ENCODE measurements around the gene CTLA4.

CTLA4 gene

DNA sequence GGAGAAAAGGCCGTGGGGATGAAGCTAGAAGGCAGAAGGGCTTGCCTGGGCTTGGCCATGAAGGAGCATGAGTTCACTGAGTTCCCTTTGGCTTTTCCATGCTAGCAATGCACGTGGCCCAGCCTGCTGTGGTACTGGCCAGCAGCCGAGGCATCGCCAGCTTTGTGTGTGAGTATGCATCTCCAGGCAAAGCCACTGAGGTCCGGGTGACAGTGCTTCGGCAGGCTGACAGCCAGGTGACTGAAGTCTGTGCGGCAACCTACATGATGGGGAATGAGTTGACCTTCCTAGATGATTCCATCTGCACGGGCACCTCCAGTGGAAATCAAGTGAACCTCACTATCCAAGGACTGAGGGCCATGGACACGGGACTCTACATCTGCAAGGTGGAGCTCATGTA lies 2.9 kb downstream of the CTLA4 start:
- H3K4me3 ChIP-seq (ENCODE audit: low read length): peak overlapping the region; percentile 61; the same call in 1 of the 2 replicates
- H3K9ac ChIP-seq (ENCODE audit: low read length): peak overlapping the region; percentile 27; the same call in 1 of the 2 replicates
- H2AFZ ChIP-seq (ENCODE audit: low read depth, low read length): no peak overlapping the region
- peaks cover 17% of the 10 kb centered on the region for H3K27me3 ChIP-seq (ENCODE audit: low read depth, low read length)
- H3K79me2 ChIP-seq (ENCODE audit: low read length): no peaks in the 10 kb centered on the region
- no peaks in the 10 kb centered on the region for H3K9me3 ChIP-seq (ENCODE audit: insufficient read depth, low read length)
- no peak for TF ChIP-seq EZH2phosphoT487 (IDR thresholded peaks at IDR 0.05; ENCODE audit: low read depth)
- TF ChIP-seq, protein P1, sequence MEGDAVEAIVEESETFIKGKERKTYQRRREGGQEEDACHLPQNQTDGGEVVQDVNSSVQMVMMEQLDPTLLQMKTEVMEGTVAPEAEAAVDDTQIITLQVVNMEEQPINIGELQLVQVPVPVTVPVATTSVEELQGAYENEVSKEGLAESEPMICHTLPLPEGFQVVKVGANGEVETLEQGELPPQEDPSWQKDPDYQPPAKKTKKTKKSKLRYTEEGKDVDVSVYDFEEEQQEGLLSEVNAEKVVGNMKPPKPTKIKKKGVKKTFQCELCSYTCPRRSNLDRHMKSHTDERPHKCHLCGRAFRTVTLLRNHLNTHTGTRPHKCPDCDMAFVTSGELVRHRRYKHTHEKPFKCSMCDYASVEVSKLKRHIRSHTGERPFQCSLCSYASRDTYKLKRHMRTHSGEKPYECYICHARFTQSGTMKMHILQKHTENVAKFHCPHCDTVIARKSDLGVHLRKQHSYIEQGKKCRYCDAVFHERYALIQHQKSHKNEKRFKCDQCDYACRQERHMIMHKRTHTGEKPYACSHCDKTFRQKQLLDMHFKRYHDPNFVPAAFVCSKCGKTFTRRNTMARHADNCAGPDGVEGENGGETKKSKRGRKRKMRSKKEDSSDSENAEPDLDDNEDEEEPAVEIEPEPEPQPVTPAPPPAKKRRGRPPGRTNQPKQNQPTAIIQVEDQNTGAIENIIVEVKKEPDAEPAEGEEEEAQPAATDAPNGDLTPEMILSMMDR (IDR thresholded peaks at IDR 0.05; ENCODE audit: low read depth, low read length): no peak
- peak overlapping the region; percentile 93 for H3K27ac ChIP-seq (ENCODE audit: low read length)
- H3K4me2 ChIP-seq (ENCODE audit: low read length): peak overlapping the region; percentile 81
- H3K36me3 ChIP-seq (replicated peaks; ENCODE audit: low read depth, low read length): no peaks in the 10 kb centered on the region
- H4K20me1 ChIP-seq (ENCODE audit: insufficient read depth, low read length): no peaks in the 10 kb centered on the region
- peaks cover 53% of the 10 kb centered on the region for H3K4me1 ChIP-seq (ENCODE audit: low read length)

DNA sequence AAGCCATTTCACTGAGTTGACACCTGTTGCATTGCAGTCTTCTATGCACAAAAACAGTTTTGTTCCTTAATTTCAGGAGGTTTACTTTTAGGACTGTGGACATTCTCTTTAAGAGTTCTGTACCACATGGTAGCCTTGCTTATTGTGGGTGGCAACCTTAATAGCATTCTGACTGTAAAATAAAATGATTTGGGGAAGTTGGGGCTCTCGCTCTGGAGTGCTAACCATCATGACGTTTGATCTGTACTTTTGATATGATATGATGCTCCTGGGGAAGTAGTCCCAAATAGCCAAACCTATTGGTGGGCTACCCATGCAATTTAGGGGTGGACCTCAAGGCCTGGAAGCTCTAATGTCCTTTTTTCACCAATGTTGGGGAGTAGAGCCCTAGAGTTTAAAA lies 3.4 kb downstream of the CTLA4 start:
- TF ChIP-seq EZH2phosphoT487 (IDR thresholded peaks at IDR 0.05; ENCODE audit: low read depth): no peak
- TF ChIP-seq, protein P1 (IDR thresholded peaks at IDR 0.05; ENCODE audit: low read depth, low read length): no peak
- no peaks in the 10 kb centered on the region for H3K36me3 ChIP-seq (replicated peaks; ENCODE audit: low read depth, low read length)
- H4K20me1 ChIP-seq (ENCODE audit: insufficient read depth, low read length): no peaks in the 10 kb centered on the region
- peak overlapping the region; percentile 81 for H3K4me2 ChIP-seq (ENCODE audit: low read length)
- H3K79me2 ChIP-seq (ENCODE audit: low read length): no peaks in the 10 kb centered on the region
- peaks cover 17% of the 10 kb centered on the region for H3K27me3 ChIP-seq (ENCODE audit: low read depth, low read length)
- H3K4me3 ChIP-seq (ENCODE audit: low read length): peak overlapping the region; percentile 61
- H2AFZ ChIP-seq (ENCODE audit: low read depth, low read length): no peak overlapping the region
- peak overlapping the region; percentile 60 for H3K9ac ChIP-seq (ENCODE audit: low read length)
- peak overlapping the region; percentile 93 for H3K27ac ChIP-seq (ENCODE audit: low read length)
- H3K4me1 ChIP-seq (ENCODE audit: low read length): peaks cover 53% of the 10 kb centered on the region
- H3K9me3 ChIP-seq (ENCODE audit: insufficient read depth, low read length): no peaks in the 10 kb centered on the region

DNA sequence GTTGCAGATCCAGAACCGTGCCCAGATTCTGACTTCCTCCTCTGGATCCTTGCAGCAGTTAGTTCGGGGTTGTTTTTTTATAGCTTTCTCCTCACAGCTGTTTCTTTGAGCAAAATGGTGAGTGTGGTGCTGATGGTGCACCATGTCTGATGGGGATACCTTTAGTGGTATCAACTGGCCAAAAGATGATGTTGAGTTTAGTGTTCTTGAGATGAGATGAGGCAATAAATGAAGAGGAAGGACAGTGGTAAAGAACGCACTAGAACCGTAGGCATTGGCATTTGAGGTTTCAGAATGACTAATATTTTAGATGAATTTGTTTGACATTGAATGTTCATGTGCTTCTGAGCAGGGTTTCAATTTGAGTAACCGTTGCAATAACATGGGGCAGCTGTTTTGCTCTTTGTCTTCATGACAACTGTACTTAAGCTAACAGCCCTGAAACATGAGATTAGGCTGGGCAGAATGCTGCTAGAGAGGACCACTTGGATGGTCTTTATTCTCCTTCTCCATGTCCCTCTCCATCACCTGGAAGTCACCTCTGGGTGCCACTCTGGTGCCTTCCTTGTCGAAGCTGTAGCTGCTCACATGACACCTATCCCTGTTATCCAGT lies 3.9 kb downstream of the CTLA4 start:
- Histone ChIP-seq H4K20me1 (ENCODE audit: insufficient read depth, low read length) (no peaks in the 10 kb centered on the region), H3K9ac (ENCODE audit: low read length) (peak overlapping the region; percentile 60), H3K4me2 (ENCODE audit: low read length) (peak overlapping the region; percentile 81), H3K36me3 (replicated peaks; ENCODE audit: low read depth, low read length) (no peaks in the 10 kb centered on the region), H3K4me1 (ENCODE audit: low read length) (peaks cover 53% of the 10 kb centered on the region), H3K27ac (ENCODE audit: low read length) (peak overlapping the region; percentile 93), H3K79me2 (ENCODE audit: low read length) (no peaks in the 10 kb centered on the region), H3K4me3 (ENCODE audit: low read length) (peak overlapping the region; percentile 61), H3K27me3 (ENCODE audit: low read depth, low read length) (peaks cover 17% of the 10 kb centered on the region), H3K9me3 (ENCODE audit: insufficient read depth, low read length) (no peaks in the 10 kb centered on the region), H2AFZ (ENCODE audit: low read depth, low read length) (peak overlapping the region; percentile 23; the same call in 1 of the 2 replicates)
- TF ChIP-seq, protein P1 (IDR thresholded peaks at IDR 0.05; ENCODE audit: low read depth, low read length): no peak
- TF ChIP-seq EZH2phosphoT487 (IDR thresholded peaks at IDR 0.05; ENCODE audit: low read depth): no peak

DNA sequence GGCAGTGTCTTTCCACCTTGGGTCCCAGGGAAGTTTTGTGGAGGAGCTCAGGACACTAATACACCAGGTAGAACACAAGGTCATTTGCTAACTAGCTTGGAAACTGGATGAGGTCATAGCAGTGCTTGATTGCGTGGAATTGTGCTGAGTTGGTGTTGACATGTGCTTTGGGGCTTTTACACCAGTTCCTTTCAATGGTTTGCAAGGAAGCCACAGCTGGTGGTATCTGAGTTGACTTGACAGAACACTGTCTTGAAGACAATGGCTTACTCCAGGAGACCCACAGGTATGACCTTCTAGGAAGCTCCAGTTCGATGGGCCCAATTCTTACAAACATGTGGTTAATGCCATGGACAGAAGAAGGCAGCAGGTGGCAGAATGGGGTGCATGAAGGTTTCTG lies 5.9 kb downstream of the CTLA4 start:
- Histone ChIP-seq H3K4me2 (ENCODE audit: low read length) (no peak overlapping the region), H3K36me3 (replicated peaks; ENCODE audit: low read depth, low read length) (no peaks in the 10 kb centered on the region), H3K4me3 (ENCODE audit: low read length) (no peak overlapping the region), H2AFZ (ENCODE audit: low read depth, low read length) (no peak overlapping the region), H3K9me3 (ENCODE audit: insufficient read depth, low read length) (no peaks in the 10 kb centered on the region), H3K9ac (ENCODE audit: low read length) (no peak overlapping the region), H3K27ac (ENCODE audit: low read length) (no peak overlapping the region), H3K79me2 (ENCODE audit: low read length) (no peaks in the 10 kb centered on the region), H3K27me3 (ENCODE audit: low read depth, low read length) (peaks cover 8% of the 10 kb centered on the region), H4K20me1 (ENCODE audit: insufficient read depth, low read length) (no peaks in the 10 kb centered on the region), H3K4me1 (ENCODE audit: low read length) (peaks cover 53% of the 10 kb centered on the region)
- TF ChIP-seq, protein P1 (IDR thresholded peaks at IDR 0.05; ENCODE audit: low read depth, low read length): peak; percentile 42
- no peak for TF ChIP-seq EZH2phosphoT487 (IDR thresholded peaks at IDR 0.05; ENCODE audit: low read depth)
